ENCODE results near the gene PDE6H.

PDE6H gene

GRCh38 chr12:15001733-15002382 is 29.0 kb downstream of the PDE6H start:
- DNase-seq (ENCODE audit: low read depth in 2 of 2): no peak

GRCh38 chr12:15004421-15004820 is 31.6 kb downstream of the PDE6H start:
- DNase-seq (ENCODE audit: low read depth in 2 of 2): no peak

GRCh38 chr12:15005064-15005463 is 32.2 kb downstream of the PDE6H start:
- DNase-seq (ENCODE audit: low read depth in 2 of 2): no peak

- DNase-seq (ENCODE audit: low read depth in 2 of 2): no peak
These were observed 34.7 kb downstream of the PDE6H start for GRCh38 chr12:15007551-15007950.

GRCh38 chr12:15011162-15011561 is 38.3 kb downstream of the PDE6H start:
- DNase-seq (ENCODE audit: low read depth in 2 of 2): no peak

- no peak for DNase-seq (ENCODE audit: low read depth in 2 of 2)
These were observed 40.9 kb downstream of the PDE6H start for GRCh38 chr12:15013634-15014179.

- no peak for DNase-seq (ENCODE audit: low read depth in 2 of 2)
These were observed 41.9 kb downstream of the PDE6H start for GRCh38 chr12:15014708-15015107.

- DNase-seq (ENCODE audit: low read depth in 2 of 2): no peak
These were observed 42.3 kb downstream of the PDE6H start for GRCh38 chr12:15015121-15015520.

- no peak for DNase-seq (ENCODE audit: low read depth in 2 of 2)
These were observed 47.3 kb downstream of the PDE6H start for GRCh38 chr12:15020156-15020555.

Data from stimulated activated CD8-positive, alpha-beta memory T cell treated with anti-CD3 and anti-CD28 coated beads, Interleukin-15, amount 100 ng/mL, for 48 hours (primary cell).